ENCODE measurements around the gene UNC45A. TPM values are rescaled to one million over a fixed set of nuclear protein-coding genes. Genes with fewer than 3 reads are reported as not detected.

Gene UNC45A
- total and polyA plus RNA-seq, 2 of the 8 experiments (the other 6 are each of a cell fraction or from before 2014, with no cell fraction given): 74.1 to 84.2 TPM

DNA sequence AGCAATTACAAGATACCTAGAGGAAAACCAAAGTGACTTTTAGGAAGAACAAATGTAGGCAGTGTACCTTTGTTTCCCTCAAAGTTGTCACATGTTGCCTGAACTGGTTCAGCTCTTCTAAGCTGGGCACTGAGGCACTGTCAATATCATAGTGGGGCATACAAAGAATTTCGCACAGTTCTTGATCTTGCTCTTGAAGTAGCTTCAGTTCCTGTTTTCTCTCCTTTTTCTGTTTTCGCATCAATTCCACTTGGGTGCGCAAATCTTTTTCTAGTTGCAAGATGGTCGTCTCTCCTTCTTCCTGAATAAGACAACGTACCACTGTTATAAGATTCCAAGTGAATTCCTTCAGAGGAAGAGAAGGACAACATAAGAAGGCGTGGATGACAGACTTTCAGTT is 46.6 kb downstream of the UNC45A start:
- no peak for DNase-seq (ENCODE audit: low read depth in 1 of 2, low spot score in 2 of 2)
- no peak overlapping the region for H3K18ac ChIP-seq (ENCODE audit: extremely low read depth, low read length)
- H2BK12ac ChIP-seq (ENCODE audit: low read depth, low read length): no peak overlapping the region
- H3K9ac ChIP-seq (replicated peaks in 1 of 4; ENCODE audit: extremely low read depth in 1 of 4, low read depth in 3 of 4, low read length in 3 of 4): no peak overlapping the region
- no peak overlapping the region for H3K4me2 ChIP-seq (ENCODE audit: insufficient read depth in 1 of 2, low read depth in 2 of 2, low read length in 2 of 2)
- 85% methylated on average over 6 of the region's 6 CpGs; no CpG with 5 or more reads in 1 of the 2 experiments for WGBS, 2 experiments (ENCODE audit: extremely low coverage in 1 of 2, insufficient coverage in 1 of 2, insufficient read length in 1 of 2, insufficient replicate concordance in 2 of 2, low coverage in 1 of 2, low lambda C conversion rate in 2 of 2, missing lambda C conversion rate in 1 of 2)
- no peaks in the 10 kb centered on the region for H3K79me1 ChIP-seq (ENCODE audit: low read depth, low read length)
- no peak overlapping the region for H2BK5ac ChIP-seq (ENCODE audit: low read depth, low read length)
- no peak overlapping the region for H3K4ac ChIP-seq (replicated peaks; ENCODE audit: insufficient read length, low read depth, low read length)
- H3K9me3 ChIP-seq (ENCODE audit: insufficient read depth in 2 of 2, low read depth in 1 of 2, low read length in 1 of 2): no peaks in the 10 kb centered on the region
- no peaks in the 10 kb centered on the region for H3K27me3 ChIP-seq (replicated peaks in 1 of 4; ENCODE audit: control insufficient read depth in 3 of 4, extremely low read depth in 1 of 4, insufficient read depth in 3 of 4, low read length in 3 of 4)
- H3K36me3 ChIP-seq (ENCODE audit: control insufficient read depth in 2 of 4, insufficient read depth in 4 of 4, low read length in 3 of 4): peaks cover 43 to 76% (median 61%) of the 10 kb centered on the region in 4 experiments
- CTCF ChIA-PET (ENCODE audit: partially characterized antibody): interaction anchor here (0.9 to 2.4 kb wide), 6 partner anchors 9 to 50 kb away, joined by 3 to 8 read pairs (median 4); partner anchors contain the start of gene HDDC3
- H3K14ac ChIP-seq (ENCODE audit: insufficient read length): no peak overlapping the region
- peaks cover 2 to 6% of the 10 kb centered on the region in 2 experiments for H4K20me1 ChIP-seq (replicated peaks in 1 of 2; ENCODE audit: control insufficient read depth in 1 of 2, insufficient read depth in 2 of 2, low read length in 2 of 2)
- no peak overlapping the region for H2BK120ac ChIP-seq (replicated peaks; ENCODE audit: low read depth, low read length)
- no peak overlapping the region for H3K4me3 ChIP-seq (ENCODE audit: extremely low read depth in 1 of 4, insufficient read depth in 2 of 4, low read depth in 3 of 4, low read length in 4 of 4)
- no peak overlapping the region for H3K56ac ChIP-seq (replicated peaks; ENCODE audit: insufficient read length, low read depth, low read length)
- H2BK20ac ChIP-seq (ENCODE audit: low read length): no peak overlapping the region
- POLR2A ChIA-PET (ENCODE audit: partially characterized antibody): interaction anchor here (1.0 kb wide), 1 partner anchor 27 kb away, joined by 3 read pairs; the partner anchor contains the start of gene RCCD1
- no peak overlapping the region for H4K8ac ChIP-seq (ENCODE audit: extremely low read depth, insufficient read depth, low read length)
- FAIRE-seq: no peak
- no peak overlapping the region for H4K5ac ChIP-seq (ENCODE audit: insufficient read length, low read depth, low read length)
- H3K27ac ChIP-seq (ENCODE audit: low read depth, low read length): no peak overlapping the region
- no peak overlapping the region for H2AK5ac ChIP-seq (ENCODE audit: low read depth, low read length)
- H2AFZ ChIP-seq (ENCODE audit: low read length): no peak overlapping the region
- H3K23ac ChIP-seq (ENCODE audit: insufficient read length): no peak overlapping the region
- H2BK15ac ChIP-seq (ENCODE audit: low read length): no peak overlapping the region
- H3K4me1 ChIP-seq (replicated peaks in 1 of 4; ENCODE audit: control insufficient read depth in 3 of 4, insufficient read depth in 4 of 4, low read length in 3 of 4): no peaks in the 10 kb centered on the region
- H4K91ac ChIP-seq (replicated peaks; ENCODE audit: insufficient read length, low read length): no peak overlapping the region
- peaks cover 8 to 29% of the 10 kb centered on the region in 2 experiments for H3K79me2 ChIP-seq (ENCODE audit: control insufficient read depth in 1 of 2, insufficient read depth in 2 of 2, low read length in 2 of 2)
- no peaks in the 10 kb centered on the region for H3K23me2 ChIP-seq (ENCODE audit: low read depth, low read length)
- TF ChIP-seq SIRT6 (IDR thresholded peaks at IDR 0.05; ENCODE audit: low read length) (no peak), KDM1A (IDR thresholded peaks at IDR 0.05; ENCODE audit: borderline replicate concordance, low read length) (no peak), NANOG (IDR thresholded peaks at IDR 0.05; ENCODE audit: insufficient read depth, low read depth, low read length, poor library complexity, severe bottlenecking) (no peak), PHF8 (conservative IDR thresholded peaks at IDR 0.05; ENCODE audit: low read depth, low read length) (no peak), RNF2 (IDR thresholded peaks at IDR 0.05; ENCODE audit: borderline replicate concordance, low read depth, low read length, missing control alignments, poor library complexity, severe bottlenecking) (no peak), HDAC2 (IDR thresholded peaks at IDR 0.05; ENCODE audit: borderline replicate concordance in 1 of 2, low read depth in 2 of 2, low read length in 2 of 2) (no peak), EZH2 (IDR thresholded peaks at IDR 0.05; ENCODE audit: low read depth, low read length, severe bottlenecking) (no peak), RAD21 (IDR thresholded peaks at IDR 0.05 in 1 of 2, conservative IDR thresholded peaks at IDR 0.05 in 1 of 2; ENCODE audit: low read depth in 2 of 2, low read length in 2 of 2) (no peak), GTF2F1 (IDR thresholded peaks at IDR 0.05; ENCODE audit: borderline replicate concordance, low read depth, low read length) (no peak), KDM5A (IDR thresholded peaks at IDR 0.05; ENCODE audit: low read length) (no peak), EP300 (IDR thresholded peaks at IDR 0.05; ENCODE audit: borderline replicate concordance in 1 of 2, low read depth in 2 of 2, low read length in 2 of 2) (no peak)
